ENCODE measurements around the gene SOWAHB. TPM values are rescaled to one million over a fixed set of nuclear protein-coding genes. Genes with fewer than 3 reads are reported as not detected.

SOWAHB gene
- total and polyA plus RNA-seq, 3 experiments from 2014 or later, result not detected

GRCh38 chr4:76926841-76927240 is 28.9 kb upstream of the SOWAHB start:
- ChIA-PET CTCF (no interaction called here), POLR2A (no interaction called here)
- Mint-ChIP-seq H3K4me1 (no peaks in the 10 kb centered on the region), H3K9me3 (no peaks in the 10 kb centered on the region), H3K4me3 (no peak overlapping the region), H3K36me3 (no peaks in the 10 kb centered on the region), H3K27me3 (peaks cover 0 to 3% of the 10 kb centered on the region in 2 donors), H3K27ac (no peak overlapping the region)
- Histone ChIP-seq H3K4me3 (ENCODE audit: low read length) (no peak overlapping the region), H3K9me3 (ENCODE audit: low read length) (no peaks in the 10 kb centered on the region), H3K4me1 (ENCODE audit: insufficient read depth, low read length) (no peaks in the 10 kb centered on the region), H3K27me3 (ENCODE audit: insufficient read depth, low read length, poor library complexity, severe bottlenecking) (no peaks in the 10 kb centered on the region), H3K27ac (ENCODE audit: low read depth, low read length) (no peak overlapping the region), H3K36me3 (ENCODE audit: insufficient read depth, low read length) (no peaks in the 10 kb centered on the region)
- DNase-seq, result no peak

GRCh38 chr4:76923619-76924357 is 25.8 kb upstream of the SOWAHB start:
- ChIA-PET POLR2A (no interaction called here), CTCF (no interaction called here)
- no peak for DNase-seq
- Histone ChIP-seq H3K4me1 (ENCODE audit: insufficient read depth, low read length) (no peaks in the 10 kb centered on the region), H3K27ac (ENCODE audit: low read depth, low read length) (no peak overlapping the region), H3K36me3 (ENCODE audit: insufficient read depth, low read length) (no peaks in the 10 kb centered on the region), H3K27me3 (ENCODE audit: insufficient read depth, low read length, poor library complexity, severe bottlenecking) (no peaks in the 10 kb centered on the region), H3K4me3 (ENCODE audit: low read length) (no peak overlapping the region), H3K9me3 (ENCODE audit: low read length) (no peaks in the 10 kb centered on the region)
- Mint-ChIP-seq H3K9me3 (no peaks in the 10 kb centered on the region), H3K4me3 (no peak overlapping the region), H3K27me3 (peaks cover 2 to 3% of the 10 kb centered on the region in 2 donors), H3K4me1 (no peaks in the 10 kb centered on the region), H3K36me3 (no peaks in the 10 kb centered on the region), H3K27ac (no peak overlapping the region)

- peaks cover 0 to 2% of the 10 kb centered on the region in 2 donors for H3K27me3 Mint-ChIP-seq
- H3K27ac Mint-ChIP-seq, result no peak overlapping the region
- H3K4me1 Mint-ChIP-seq, result no peaks in the 10 kb centered on the region
- H3K36me3 Mint-ChIP-seq, result no peaks in the 10 kb centered on the region
- Histone ChIP-seq H3K27ac (ENCODE audit: low read depth, low read length) (no peak overlapping the region), H3K4me3 (ENCODE audit: low read length) (no peak overlapping the region), H3K36me3 (ENCODE audit: insufficient read depth, low read length) (no peaks in the 10 kb centered on the region), H3K27me3 (ENCODE audit: insufficient read depth, low read length, poor library complexity, severe bottlenecking) (no peaks in the 10 kb centered on the region), H3K9me3 (ENCODE audit: low read length) (no peaks in the 10 kb centered on the region), H3K4me1 (ENCODE audit: insufficient read depth, low read length) (no peaks in the 10 kb centered on the region)
- CTCF ChIA-PET, result no interaction called here
- H3K4me3 Mint-ChIP-seq, result no peak overlapping the region
- no peaks in the 10 kb centered on the region for H3K9me3 Mint-ChIP-seq
- DNase-seq, result no peak
- POLR2A ChIA-PET, result no interaction called here
Observed at GRCh38 chr4:76920715-76921114, 22.8 kb upstream of the SOWAHB start.

- no peaks in the 10 kb centered on the region for H3K4me1 ChIP-seq (ENCODE audit: insufficient read depth, low read length)
- no peak for DNase-seq
- no peaks in the 10 kb centered on the region for H3K9me3 ChIP-seq (ENCODE audit: low read length)
- Mint-ChIP-seq H3K27ac (no peak overlapping the region), H3K4me3 (no peak overlapping the region), H3K4me1 (no peaks in the 10 kb centered on the region), H3K27me3 (peaks cover 5 to 11% of the 10 kb centered on the region in 2 donors), H3K36me3 (no peaks in the 10 kb centered on the region), H3K9me3 (peaks cover 0 to 2% (median 0%) of the 10 kb centered on the region in 5 donors)
- ChIA-PET POLR2A (no interaction called here), CTCF (interaction anchor here (1.3 kb wide), 1 partner anchor 14 kb away, joined by 4 read pairs; no protein-coding TSS in a partner anchor)
- H3K27me3 ChIP-seq (ENCODE audit: insufficient read depth, low read length, poor library complexity, severe bottlenecking), result no peaks in the 10 kb centered on the region
- no peak overlapping the region for H3K4me3 ChIP-seq (ENCODE audit: low read length)
- no peaks in the 10 kb centered on the region for H3K36me3 ChIP-seq (ENCODE audit: insufficient read depth, low read length)
- no peak overlapping the region for H3K27ac ChIP-seq (ENCODE audit: low read depth, low read length)
Observed at GRCh38 chr4:76909711-76910110, 11.8 kb upstream of the SOWAHB start.

GRCh38 chr4:76905521-76905920 is 7.6 kb upstream of the SOWAHB start:
- Mint-ChIP-seq H3K4me1 (no peaks in the 10 kb centered on the region), H3K4me3 (peak overlapping the region in 1 of 7 donors; percentile 4), H3K9me3 (peaks cover 0 to 2% (median 0%) of the 10 kb centered on the region in 5 donors), H3K27me3 (peaks cover 5% of the 10 kb centered on the region in 2 donors), H3K36me3 (no peaks in the 10 kb centered on the region), H3K27ac (peak overlapping the region in 1 of 8 donors; percentile 2)
- no peaks in the 10 kb centered on the region for H3K9me3 ChIP-seq (ENCODE audit: low read length)
- POLR2A ChIA-PET, result no interaction called here
- H3K27me3 ChIP-seq (ENCODE audit: insufficient read depth, low read length, poor library complexity, severe bottlenecking), result no peaks in the 10 kb centered on the region
- no peaks in the 10 kb centered on the region for H3K4me1 ChIP-seq (ENCODE audit: insufficient read depth, low read length)
- H3K36me3 ChIP-seq (ENCODE audit: insufficient read depth, low read length), result no peaks in the 10 kb centered on the region
- DNase-seq, result no peak
- no peak overlapping the region for H3K4me3 ChIP-seq (ENCODE audit: low read length)
- CTCF ChIA-PET, result no interaction called here
- H3K27ac ChIP-seq (ENCODE audit: low read depth, low read length), result no peak overlapping the region

GRCh38 chr4:76904646-76905190 is 6.8 kb upstream of the SOWAHB start:
- no peak overlapping the region for H3K27ac ChIP-seq (ENCODE audit: low read depth, low read length)
- peaks cover 6% of the 10 kb centered on the region for H3K27me3 ChIP-seq (ENCODE audit: insufficient read depth, low read length, poor library complexity, severe bottlenecking)
- Mint-ChIP-seq H3K27me3 (peaks cover 7 to 10% of the 10 kb centered on the region in 2 donors), H3K4me3 (no peak overlapping the region), H3K9me3 (peaks cover 0 to 2% (median 0%) of the 10 kb centered on the region in 5 donors), H3K4me1 (no peaks in the 10 kb centered on the region), H3K36me3 (no peaks in the 10 kb centered on the region), H3K27ac (no peak overlapping the region)
- POLR2A ChIA-PET, result no interaction called here
- CTCF ChIA-PET, result no interaction called here
- H3K4me1 ChIP-seq (ENCODE audit: insufficient read depth, low read length), result no peaks in the 10 kb centered on the region
- no peak for DNase-seq
- no peaks in the 10 kb centered on the region for H3K36me3 ChIP-seq (ENCODE audit: insufficient read depth, low read length)
- no peaks in the 10 kb centered on the region for H3K9me3 ChIP-seq (ENCODE audit: low read length)
- no peak overlapping the region for H3K4me3 ChIP-seq (ENCODE audit: low read length)

GRCh38 chr4:76902233-76902890 is 4.4 kb upstream of the SOWAHB start:
- DNase-seq, result no peak
- Mint-ChIP-seq H3K36me3 (no peaks in the 10 kb centered on the region), H3K27ac (no peak overlapping the region), H3K4me1 (peaks cover 11 to 13% (median 11%) of the 10 kb centered on the region in 3 donors), H3K27me3 (peaks cover 17 to 24% of the 10 kb centered on the region in 2 donors), H3K4me3 (no peak overlapping the region), H3K9me3 (no peaks in the 10 kb centered on the region)
- Histone ChIP-seq H3K4me1 (ENCODE audit: insufficient read depth, low read length) (no peaks in the 10 kb centered on the region), H3K27ac (ENCODE audit: low read depth, low read length) (no peak overlapping the region), H3K27me3 (ENCODE audit: insufficient read depth, low read length, poor library complexity, severe bottlenecking) (peaks cover 15% of the 10 kb centered on the region), H3K36me3 (ENCODE audit: insufficient read depth, low read length) (no peaks in the 10 kb centered on the region), H3K4me3 (ENCODE audit: low read length) (no peak overlapping the region), H3K9me3 (ENCODE audit: low read length) (no peaks in the 10 kb centered on the region)
- CTCF ChIA-PET, result no interaction called here
- POLR2A ChIA-PET, result no interaction called here

- H3K27ac Mint-ChIP-seq, result peak overlapping the region in 1 of 8 donors; percentile 2
- Histone ChIP-seq H3K27me3 (ENCODE audit: insufficient read depth, low read length, poor library complexity, severe bottlenecking) (peaks cover 26% of the 10 kb centered on the region), H3K36me3 (ENCODE audit: insufficient read depth, low read length) (no peaks in the 10 kb centered on the region), H3K4me1 (ENCODE audit: insufficient read depth, low read length) (no peaks in the 10 kb centered on the region), H3K9me3 (ENCODE audit: low read length) (no peaks in the 10 kb centered on the region), H3K27ac (ENCODE audit: low read depth, low read length) (no peak overlapping the region), H3K4me3 (ENCODE audit: low read length) (no peak overlapping the region)
- peaks cover 11 to 13% (median 11%) of the 10 kb centered on the region in 3 donors for H3K4me1 Mint-ChIP-seq
- CTCF ChIA-PET, result interaction anchor here (1.4 kb wide), 1 partner anchor 146 kb away, joined by 3 read pairs; no protein-coding TSS in a partner anchor
- peak overlapping the region; percentile 51 to 88 (median 80) for H3K4me3 Mint-ChIP-seq
- no peak for DNase-seq
- POLR2A ChIA-PET, result interaction anchor here (0.5 kb wide), 1 partner anchor 170 kb away, joined by 4 read pairs; no protein-coding TSS in a partner anchor
- H3K9me3 Mint-ChIP-seq, result no peaks in the 10 kb centered on the region
- H3K27me3 Mint-ChIP-seq, result peaks cover 20 to 40% of the 10 kb centered on the region in 2 donors
- no peaks in the 10 kb centered on the region for H3K36me3 Mint-ChIP-seq
Observed at GRCh38 chr4:76898949-76899645, 1.2 kb upstream of the SOWAHB start.

All from CD8-positive, alpha-beta memory T cell (primary cell).